ENCODE measurements around the gene STK26.
A peak's percentile ranks its signal among the peaks of the same experiment; 100 is the strongest.
"Not testable (repeated sequence)": the region's sequence is repeated elsewhere in the genome, so short reads cannot be mapped to it uniquely, and the experiment has no call there.

The STK26 gene

DNA sequence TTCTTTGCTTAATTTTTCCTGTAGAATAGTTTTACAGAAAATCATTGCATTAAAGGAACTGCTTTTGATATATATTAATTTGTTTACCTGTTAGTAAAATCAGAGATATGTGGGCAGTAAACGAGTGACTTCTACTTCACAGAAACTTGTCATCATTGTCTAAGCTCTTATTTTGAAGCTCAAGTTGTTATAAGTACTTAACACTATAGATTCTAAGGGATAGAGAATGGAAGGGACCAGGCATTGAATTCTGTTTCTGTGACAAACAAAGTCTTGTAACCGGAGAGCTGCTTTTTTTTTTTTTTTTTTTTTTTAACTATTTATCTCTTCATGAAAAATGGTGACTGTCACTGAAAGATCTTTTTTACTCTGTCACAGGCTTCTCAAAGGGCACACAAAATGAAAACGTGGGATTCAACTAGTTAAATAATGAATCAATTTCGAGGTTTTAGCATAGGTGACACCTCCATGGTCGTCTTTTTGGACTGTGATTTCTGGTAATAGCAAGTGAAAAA, 14.4 kb downstream of the STK26 start:
- no peak for DNase-seq

DNA sequence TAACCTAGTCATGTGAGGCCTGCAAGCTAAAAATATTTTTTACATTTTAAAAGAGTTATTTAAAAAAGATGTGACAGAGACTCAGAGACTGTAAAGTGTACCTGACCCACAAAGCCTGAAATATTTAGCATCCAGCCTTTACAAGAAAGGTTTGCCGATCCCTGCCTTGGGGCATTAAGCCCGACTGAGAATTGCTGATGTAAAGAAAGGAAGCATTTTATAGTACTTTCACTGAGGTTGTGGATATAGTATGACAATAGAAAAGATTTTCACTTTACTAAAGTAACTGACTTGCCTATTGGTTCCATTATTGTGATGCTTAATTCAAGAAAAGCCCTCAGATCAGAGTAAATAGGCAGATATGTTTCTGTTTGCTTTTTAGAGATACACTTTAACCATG, 17.0 kb downstream of the STK26 start:
- no peak for DNase-seq

GRCh38 chrX:132041015-132041414, 17.9 kb downstream of the STK26 start:
- peak; percentile 62 for DNase-seq

- no peak for DNase-seq
Observed at GRCh38 chrX:132043977-132044376, 20.9 kb downstream of the STK26 start.

GRCh38 chrX:132044953-132045352, 21.9 kb downstream of the STK26 start:
- no peak for DNase-seq

GRCh38 chrX:132045456-132045855, 22.4 kb downstream of the STK26 start:
- DNase-seq = no peak

- DNase-seq = no peak
Observed at GRCh38 chrX:132046533-132046932, 23.4 kb downstream of the STK26 start.

DNA sequence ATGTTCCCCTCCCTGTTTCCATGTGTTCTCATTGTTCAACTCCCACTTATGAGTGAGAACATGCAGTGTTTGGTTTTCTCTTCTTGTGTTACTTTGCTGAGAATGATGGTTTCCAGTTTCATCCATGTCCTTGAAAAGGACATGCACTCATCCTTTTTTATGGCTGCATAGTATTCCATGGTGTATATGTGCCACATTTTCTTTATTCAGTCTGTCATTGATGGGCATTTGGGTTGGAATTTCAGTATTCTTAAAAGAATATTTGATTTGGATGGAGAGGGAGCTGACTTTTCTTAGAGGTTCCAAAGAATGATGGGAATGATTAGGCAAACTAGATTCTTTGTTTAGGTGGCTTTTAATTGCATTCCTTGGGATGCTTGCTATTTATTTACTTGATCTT, 28.7 kb downstream of the STK26 start:
- not testable (repeated sequence) for DNase-seq

DNA sequence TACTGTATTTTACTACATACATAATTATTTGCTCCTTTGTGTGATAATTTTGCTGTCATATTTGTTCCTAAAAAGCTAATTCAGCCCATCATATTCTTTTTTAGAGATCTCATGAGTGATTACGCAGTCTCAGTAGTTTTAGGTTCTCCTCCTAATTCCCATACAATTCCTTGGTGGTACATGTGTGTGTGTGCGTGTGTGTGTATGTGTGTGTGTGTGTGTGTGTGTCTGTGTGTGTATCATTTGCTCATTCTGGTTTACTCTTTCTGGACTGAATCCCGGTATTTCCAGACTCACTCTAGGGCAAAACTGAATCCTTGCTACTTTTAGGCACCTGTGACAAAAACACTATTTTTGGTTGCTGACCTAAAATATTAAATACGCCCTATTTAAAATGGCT, 34.9 kb downstream of the STK26 start:
- DNase-seq = no peak

DNA sequence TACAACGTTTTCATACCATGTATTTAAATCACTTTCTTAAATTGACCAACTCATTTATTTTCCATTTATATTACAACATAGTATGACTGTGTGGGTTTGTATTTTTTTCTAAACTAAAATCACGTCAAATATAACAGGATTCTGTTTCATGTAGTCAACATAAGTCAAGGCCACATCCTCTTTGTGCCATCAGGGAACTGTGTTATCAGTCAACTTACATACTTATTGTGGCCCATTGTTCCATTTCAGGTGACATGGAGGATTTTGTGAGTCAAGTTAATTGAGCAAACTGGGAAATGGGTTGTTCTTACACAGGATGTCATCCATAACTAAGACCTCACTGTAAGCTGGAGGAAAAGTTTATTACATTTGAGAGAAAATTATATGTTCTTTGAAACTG, 35.9 kb downstream of the STK26 start:
- no peak for DNase-seq

DNA sequence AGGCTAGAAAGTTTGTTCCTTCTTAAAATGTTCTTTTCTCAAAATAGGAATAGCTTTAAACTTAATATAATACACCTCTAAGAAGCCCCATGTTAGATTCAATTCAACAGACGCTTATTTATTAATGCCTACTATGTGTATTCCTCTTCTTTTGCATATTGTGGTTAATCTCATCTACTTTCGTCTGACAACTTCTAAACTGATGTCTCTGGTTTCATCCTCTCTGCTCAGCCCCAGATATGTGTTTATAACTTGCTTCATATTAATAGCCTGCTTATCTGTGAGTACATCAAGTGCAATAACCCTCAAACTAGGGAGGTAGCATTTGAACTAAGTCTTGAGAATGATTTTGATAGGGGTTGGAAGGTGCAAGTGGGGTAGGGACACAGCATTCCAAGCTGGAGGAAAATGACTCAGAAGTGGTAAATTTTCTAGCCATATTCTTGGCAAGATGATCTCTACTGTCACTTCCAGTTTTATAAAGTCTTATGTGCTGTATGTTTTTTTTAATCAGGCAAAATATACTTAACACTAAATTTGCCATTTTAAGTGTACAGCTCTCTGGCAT, 37.0 kb downstream of the STK26 start:
- DNase-seq = peak; percentile 24

DNA sequence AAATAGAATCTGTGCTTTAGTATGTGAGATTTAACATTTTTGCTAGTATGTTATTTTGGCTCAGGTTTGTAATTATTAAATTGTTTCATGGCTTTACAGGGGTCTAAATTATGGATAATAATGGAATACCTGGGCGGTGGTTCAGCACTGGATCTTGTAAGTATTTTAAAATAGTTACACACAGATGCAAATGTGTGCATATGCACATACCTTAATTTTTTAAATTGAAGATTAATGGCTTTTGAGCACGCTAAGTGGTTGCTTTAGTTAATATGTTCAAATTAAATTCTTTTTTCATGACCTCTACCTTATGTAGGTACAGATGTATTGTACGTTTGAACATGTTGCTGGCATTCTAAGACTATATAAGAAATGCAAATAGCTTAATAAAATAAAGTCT, 40.2 kb downstream of the STK26 start:
- no peak for DNase-seq

DNA sequence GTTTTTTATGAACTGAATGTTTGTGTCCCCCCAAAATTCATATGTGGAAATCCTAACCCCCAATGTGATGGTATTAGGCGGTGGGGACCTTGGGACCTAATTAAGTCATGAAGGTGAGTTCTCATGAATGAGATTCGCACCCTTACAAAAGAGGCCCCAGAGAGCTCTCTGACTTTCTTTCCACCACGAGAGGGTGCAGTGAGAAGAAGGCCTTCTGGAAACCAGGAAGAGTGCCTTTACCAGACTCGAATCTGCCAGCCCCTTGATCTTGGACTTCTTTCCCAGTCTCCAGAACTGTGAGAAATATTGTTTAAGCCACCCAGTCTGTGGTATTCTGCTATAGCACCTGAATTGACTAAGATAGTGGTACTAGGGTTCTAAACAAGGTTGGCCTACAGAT, 40.8 kb downstream of the STK26 start:
- DNase-seq = no peak

DNA sequence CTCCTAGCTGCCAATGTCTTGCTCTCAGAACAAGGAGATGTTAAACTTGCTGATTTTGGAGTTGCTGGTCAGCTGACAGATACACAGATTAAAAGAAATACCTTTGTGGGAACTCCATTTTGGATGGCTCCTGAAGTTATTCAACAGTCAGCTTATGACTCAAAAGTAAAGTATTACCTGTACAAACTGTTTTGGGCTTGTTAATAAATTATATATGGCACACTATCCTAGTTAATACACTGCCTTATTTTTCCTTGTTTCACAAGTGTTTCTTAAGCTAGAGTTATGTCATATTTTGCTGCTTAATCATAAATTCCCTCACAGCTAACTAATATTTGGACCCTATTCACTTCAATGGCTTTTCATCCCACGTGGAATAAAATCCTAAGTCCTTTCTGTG, 45.3 kb downstream of the STK26 start:
- peak; percentile 10 for DNase-seq

DNA sequence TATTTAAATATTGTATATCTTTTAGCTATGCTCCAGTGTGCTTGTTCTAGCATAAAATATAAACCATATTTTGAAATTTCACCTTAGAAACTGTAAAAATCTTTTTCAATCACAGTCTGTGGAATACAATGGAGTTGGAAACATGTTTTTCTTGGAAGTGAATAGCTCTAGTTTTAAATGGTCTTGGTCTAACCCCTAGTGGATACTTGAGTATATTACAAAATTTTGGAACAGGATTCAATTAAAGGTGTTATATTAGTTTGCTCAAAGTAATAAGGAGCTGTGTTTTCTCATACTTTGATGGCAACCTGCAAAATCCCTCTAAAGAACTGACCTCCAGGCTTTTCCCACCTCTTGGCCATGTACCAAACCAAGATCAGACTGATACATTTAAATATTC, 48.2 kb downstream of the STK26 start:
- DNase-seq = peak; percentile 26

- DNase-seq = no peak
Observed at GRCh38 chrX:132077414-132077813, 54.3 kb downstream of the STK26 start.

DNA sequence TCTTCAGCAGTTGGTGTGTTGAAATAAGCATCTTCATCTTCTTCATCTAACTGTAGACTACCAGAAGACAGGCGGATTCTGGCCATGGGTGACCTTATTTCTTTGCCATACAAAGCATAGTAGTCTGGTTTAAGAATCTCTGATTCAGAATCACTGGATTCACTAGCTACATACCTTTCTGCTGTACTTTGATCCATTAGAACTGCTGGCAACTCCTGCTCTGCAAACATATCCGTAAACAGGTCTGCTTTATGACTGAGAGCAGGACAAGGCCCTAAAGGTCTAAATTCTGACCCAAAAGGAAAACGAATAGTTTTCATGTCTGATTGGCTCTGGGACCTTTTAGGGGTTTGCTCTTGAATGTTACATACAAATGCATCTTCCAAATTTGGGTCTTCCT, 54.8 kb downstream of the STK26 start:
- no peak for DNase-seq

- DNase-seq = no peak
Observed at GRCh38 chrX:132085786-132086185, 62.7 kb downstream of the STK26 start.

GRCh38 chrX:132086672-132087071, 63.6 kb downstream of the STK26 start:
- peak; percentile 81 for DNase-seq

- no peak for DNase-seq
Observed at GRCh38 chrX:132088864-132089263, 65.8 kb downstream of the STK26 start.

DNA sequence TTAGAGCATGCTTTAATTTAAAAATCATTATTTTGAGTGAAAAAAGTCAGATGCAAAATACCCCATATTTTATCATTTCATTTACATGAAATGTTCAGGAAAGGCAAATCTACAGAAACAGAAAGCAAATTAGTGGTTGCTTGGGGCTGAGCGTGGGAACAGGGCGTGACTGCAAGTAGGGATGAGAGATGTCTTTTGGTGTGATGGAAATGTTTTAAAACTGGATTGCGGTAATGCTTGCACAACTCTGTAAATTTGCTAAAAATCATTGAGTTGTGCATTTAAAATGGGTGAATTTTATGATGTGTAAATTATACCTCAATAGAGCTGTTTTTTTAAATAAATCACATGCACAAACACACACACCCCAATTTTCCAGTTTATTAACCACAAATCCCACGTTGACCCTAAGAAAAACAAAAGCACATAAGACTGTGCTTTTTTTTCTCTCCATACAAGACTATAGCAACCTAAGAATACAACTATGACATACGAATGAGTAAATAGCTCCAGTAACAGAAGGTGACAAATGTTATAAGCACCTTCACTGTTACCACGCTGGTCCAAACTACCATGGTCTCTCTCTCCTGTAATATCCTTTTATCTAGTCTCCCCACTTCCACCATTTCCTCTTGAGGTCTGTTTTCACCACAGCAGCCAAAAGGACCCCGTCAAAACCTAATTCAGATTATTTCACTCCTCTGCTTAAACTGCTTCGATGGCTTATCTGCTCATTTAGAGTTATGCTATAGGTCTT, 67.5 kb downstream of the STK26 start:
- no peak for DNase-seq

DNA sequence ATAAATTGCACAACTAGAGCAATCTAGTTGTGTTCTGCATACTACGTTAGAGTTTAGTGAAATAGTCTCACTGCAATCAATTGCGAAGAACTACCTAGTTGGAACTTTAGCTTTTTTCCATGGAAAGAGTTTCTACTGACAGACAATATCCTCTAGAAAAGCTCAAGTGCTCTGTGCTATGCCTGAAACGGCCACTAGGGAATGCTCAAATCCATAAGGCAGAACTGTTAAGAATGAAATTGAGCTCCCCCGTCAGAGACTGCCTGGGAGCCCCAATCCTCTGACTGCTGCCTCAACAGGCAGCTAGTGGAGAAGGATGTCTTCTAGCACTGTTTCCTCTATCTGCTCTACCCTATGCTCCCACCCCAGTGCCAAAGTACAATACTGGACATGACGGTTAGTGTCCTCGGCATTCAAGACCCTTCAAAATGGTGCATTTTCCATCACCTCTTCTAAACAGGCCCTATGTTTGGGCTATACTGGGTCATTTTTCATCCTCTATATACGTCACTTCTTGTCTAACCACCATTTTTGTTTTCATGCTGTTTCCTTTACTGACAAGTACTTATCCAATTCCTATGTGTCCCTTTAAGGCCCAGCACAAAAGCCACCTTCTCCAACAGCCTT, 69.5 kb downstream of the STK26 start:
- peak; percentile 59 for DNase-seq

DNA sequence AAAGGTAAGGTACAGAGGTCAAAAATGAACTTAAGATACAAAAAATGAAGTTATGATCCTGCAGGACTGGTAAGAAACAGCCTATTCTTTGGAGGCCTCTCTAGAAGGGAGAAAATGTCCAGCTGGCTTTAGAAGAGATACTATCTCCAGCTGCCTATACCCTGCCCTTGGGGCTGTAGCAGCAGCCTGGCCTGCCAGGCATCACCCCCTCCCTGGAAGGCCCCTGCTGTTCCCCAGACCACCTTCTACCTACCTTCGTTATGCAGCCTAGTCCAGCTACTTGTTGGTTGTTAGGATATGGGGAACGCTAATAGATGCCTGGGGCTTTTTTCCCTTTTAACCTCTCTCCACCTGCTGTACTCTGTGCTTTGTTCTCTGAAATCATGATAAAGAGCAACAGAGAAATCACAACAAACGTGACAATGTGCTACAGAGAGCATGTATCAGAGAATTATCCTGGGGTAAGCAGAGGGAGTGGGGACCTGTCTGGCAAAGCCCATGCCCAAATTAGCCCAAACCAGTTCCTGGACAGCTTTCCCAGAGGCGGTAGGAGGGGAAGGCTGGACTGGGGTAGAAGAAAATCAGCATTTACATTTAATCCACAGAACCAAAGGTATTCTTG, 70.2 kb downstream of the STK26 start:
- no peak for DNase-seq

DNA sequence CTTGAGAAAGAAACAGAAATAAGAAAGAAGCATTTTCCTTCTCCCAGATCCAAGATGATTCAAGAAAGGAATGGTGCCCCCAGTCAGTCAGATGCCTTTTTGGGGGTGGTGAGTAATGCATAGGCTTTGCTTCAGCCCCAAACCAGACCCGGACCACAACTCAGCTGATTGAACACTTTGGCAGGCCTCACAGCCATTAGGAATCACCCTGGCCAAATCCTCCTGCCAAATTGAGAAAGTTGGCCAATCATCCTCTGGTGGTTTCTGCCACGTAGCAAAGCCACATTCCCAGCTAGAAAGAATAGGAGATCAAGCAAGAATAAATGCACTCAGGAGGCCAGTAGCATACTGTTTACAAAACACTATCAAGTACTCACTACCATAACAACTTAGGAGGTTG, 71.1 kb downstream of the STK26 start:
- DNase-seq = peak; percentile 50
